Activated CD4-positive, alpha-beta T cell treated with anti-CD3 and anti-CD28 coated beads, Interleukin-2, amount 50 U/mL, for 16 hours (primary cell): ENCODE data around the gene FAM107A.
"Not testable (repeated sequence)": the region's sequence is repeated elsewhere in the genome, so short reads cannot be mapped to it uniquely, and the experiment has no call there.

ENCODE experiments used
- DNase-seq: peaks from one replicate; pipeline ENCODE4 v3.0.0-alpha.2; 2020

FAM107A gene

DNA sequence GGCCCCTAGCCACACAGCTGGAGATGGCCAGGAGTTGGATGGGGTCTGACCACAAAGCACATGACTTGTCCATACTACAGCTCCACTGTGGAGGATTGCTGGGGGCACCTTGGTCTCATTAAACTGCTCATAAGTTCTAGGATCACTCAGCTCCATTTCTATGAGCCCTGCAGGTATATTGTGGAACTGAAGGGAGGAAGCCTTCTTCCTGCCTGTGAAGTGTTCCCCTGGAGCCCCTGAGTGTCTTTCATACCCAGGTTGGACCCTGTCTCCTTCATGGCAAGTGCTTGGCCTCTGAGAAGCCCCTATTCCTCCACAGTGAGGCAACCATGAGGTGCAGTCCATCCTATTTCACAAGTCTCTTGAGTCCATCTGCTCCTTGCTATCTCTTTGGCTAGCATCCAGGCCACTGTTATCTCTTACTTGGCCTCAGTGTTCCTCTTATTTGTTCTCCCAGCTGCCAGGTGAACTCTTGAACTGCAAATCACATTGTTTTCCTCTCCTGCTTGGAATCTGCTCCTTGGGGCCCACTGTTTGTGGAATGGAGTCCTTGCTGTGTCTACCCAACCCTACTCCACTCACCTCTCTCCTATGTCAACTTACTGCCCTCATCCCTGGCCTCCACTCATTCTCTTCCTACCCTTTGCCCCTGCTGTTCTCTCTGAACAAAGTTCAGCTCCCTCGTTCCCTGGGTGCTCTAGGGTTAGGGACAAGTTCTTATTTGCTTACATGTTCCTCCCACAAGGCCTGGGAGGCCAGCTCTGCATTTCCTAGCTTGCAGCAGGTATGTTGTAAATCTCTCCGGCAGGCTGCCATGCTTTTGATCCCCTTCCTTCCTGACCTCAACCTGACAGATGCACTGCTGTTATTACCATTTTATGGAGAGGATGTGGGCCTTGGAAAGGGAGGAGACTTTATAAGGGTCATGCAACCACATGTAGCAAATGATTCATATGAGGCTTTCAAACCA is 41.4 kb downstream of the FAM107A start:
- DNase-seq = no peak

DNA sequence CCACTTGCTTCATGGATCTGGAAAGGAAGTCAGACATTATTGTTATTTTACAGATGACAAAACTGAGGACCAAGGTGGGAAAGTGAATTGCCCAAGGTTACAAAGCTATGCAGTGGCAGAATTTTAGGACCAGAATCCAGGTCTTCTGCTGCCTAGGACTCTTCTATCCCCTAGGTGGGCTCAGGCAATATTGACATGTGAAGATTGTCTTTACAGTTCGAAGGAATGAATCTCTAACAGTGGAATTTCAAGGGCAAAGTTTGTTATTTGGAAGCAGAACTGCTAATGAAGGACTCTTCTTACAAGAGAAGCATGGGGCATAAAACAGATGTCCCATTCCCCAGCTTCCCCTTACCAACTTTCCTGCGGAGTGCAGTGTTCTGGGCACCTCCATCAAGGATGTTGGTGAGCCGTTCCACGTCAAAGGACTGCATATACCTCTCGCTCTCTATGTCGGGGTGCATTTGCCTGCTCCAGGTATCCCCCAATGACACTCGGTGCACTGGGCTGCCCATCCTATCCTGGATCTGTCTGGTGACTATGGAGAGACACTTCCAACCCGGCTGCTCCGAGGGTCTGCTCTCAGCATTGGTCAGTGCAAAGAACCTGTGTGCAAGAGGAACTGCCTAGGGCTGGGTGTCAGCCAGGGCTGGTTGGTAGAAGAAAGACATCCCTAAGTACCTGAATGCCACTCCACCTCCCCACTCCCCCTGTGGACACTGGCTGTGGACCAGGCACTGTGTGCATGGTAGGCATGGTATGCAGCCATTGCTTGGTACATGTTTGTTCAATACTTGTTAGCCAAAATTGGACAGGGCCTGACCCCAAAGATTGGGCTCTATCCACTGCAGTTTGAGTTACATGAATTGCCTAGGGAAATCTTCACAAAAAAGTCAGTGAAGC is 42.3 kb downstream of the FAM107A start:
- DNase-seq = no peak

DNA sequence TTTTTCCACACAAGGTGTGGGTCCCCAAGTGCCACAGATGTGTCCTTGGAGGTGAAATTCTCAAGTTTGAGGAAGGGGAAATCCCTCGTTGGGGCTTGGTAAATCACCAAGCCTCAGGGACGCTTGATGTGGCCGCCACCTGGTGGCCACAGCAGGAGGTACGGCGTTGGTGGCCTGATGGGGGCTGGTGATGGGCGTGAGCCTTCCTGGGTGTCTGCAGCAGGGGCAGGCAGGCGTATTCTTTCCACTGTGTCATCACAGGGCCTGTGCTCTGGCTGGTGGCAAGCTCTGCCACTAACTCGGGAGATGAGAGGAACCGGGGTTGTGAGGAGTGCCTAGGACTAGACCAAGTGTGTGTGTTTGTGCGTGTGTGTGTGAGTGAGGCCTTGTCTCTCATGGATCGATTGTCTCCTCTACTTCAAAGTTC is 44.4 kb downstream of the FAM107A start:
- peak; percentile 87 for DNase-seq

DNA sequence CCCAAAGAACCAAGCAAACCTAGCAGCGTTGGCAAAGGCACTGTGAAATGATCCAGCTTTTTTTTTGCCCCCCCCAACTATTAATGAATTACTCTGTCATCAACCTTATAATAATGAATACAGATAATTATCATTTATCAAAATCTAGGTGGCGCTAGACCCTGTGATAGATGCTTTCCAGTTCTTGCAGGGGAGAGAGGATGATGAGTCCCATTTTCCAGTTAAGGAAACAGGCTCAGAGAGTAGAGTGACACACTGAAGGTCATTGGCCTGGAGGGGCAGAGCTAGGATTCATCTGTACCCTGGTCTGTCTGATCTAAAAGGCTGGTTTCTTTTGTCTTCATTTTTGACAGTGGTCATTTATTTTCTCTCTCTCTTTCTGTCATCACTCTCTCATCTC is 45.2 kb downstream of the FAM107A start:
- no peak for DNase-seq

DNA sequence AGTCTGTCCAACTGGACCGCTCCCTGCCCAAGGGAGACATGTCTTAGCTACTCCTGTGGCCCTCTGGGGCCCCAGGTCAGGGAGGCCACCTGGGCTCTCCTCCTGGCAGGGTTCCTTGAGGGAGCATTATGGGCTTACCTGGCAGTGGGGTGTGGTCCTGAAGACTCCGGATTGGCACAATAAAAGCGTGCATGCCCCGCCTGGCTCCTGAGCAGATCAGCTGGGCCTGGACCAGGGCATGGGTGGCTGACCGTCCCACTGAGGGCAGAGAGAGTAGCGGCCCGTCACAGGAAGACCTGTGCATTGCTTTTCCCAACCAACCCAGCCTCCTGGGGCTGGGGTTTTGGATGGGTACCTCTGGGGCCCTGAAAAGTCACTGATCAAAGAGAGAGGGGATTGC is 45.6 kb downstream of the FAM107A start:
- no peak for DNase-seq

DNA sequence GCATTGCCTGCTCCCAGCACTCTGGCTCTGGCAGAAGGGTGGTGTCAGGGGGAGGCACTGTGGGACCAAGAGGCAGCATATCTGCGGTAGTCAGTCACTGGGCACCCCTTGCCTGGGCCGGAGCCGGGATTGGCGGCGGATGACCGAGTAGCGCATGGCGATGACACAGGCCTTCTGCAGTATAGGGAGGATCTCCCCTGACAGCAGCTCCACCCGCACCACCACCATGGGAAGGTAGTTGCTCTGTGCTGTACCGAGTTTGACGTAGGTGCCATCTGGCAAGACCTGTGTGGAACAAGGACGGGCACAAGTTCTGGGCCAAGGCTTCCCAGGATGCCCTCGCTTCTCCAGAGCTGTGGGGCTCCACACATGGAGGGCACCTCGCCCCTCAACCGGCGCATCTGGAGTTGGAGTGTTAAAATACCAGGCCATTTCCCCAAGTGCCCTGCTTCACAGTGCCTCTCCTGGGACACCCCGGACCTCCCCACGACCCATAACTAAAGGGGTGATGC is 46.8 kb downstream of the FAM107A start:
- DNase-seq = no peak

DNA sequence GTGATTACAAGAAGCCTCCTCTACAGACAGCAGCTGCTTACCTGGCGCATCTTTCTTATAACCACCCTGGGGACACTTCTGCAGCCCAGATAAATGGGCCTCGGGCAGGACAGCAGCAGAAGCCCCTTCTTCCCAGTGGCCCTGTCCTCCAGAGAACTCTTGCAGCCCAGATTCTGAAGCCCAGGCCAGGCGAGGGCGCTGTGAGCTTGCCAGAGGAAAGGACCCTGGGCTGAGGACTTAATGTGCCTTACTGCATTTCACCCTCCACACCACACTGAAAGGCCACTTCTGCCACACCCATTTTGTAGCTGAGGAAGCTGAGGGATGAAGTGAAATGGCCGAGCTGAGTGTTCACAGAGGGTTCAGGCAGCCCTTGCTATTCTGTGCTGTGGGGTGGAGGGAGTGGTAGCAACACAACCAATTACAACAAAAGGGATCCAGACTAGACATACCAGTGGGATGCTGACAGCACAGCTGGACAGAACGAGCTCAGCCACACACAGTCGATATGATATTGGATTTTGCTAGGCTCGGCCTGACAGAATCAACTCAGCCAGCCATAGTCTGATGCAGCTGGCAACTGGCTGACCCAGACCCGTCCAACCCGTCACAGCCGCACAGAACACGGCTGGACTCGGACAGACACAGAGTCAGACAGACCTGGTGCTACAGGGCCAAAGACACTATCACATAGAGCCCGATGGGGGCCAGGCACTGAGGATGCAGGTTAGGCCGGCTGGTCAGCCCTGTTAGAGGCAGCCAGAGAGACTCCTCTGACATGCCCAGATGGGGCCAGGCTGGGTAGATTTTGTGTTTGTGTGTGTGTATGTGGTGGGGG is 47.5 kb downstream of the FAM107A start:
- no peak for DNase-seq

DNA sequence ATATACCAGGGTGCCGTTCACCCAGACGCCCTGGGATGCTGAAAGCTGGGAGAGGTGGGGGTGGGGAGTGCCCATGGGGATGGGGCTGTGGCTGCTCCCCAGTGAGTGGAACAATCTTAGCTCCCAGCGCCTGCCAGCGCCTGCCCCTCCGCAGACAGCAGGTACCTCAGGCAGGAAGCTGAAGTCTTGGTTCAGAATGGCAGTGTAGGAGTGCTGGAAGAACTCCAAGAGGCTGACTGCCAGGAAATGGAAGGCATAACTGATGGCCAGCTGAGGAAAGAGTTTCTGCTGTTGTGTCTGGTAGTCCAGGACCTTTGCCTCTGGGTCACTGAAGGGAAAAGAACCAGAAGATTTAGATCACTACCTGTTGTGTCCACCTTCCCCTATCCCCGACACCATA is 48.6 kb downstream of the FAM107A start:
- no peak for DNase-seq

DNA sequence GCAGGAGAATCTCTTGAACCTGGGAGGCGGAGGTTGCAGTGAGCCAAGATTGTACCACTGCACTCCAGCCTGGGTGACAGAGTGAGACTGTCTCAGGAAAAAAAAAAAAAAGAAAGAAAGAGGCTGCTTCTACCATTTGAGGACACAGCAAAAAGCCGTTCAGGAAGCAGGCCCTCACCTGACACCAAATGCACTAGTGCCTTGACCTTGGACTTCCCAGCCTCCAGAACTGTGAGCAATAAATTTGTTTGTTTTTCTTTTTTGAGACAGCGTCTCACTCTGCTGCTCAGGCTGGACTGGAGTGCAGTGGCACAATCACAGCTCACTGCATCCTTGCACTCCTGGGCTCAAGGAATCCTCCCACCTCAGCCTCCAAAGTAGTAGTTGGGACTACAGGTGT is 49.8 kb downstream of the FAM107A start:
- not testable (repeated sequence) for DNase-seq

DNA sequence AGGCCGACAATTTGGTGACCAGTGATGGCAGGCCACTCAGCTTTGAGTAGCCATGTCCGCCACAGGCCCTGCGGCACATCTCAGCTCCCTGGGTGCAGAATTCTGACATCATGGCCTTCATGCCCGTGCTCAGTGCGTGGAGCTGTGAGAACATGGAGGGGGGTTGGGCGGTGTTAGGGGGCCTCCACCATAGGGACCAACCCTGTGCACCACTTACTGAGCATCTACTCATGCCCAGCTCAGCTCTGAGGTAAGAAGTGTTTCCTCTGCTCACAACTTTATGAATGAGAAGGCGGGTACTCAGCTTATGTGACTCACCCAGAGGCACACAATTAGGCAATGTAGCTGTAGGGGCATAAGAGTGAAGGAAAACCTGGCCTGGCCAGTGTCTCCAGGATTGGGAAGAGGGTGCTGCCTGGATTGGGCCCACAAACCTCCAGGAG is 50.7 kb downstream of the FAM107A start:
- DNase-seq = peak; percentile 29

DNA sequence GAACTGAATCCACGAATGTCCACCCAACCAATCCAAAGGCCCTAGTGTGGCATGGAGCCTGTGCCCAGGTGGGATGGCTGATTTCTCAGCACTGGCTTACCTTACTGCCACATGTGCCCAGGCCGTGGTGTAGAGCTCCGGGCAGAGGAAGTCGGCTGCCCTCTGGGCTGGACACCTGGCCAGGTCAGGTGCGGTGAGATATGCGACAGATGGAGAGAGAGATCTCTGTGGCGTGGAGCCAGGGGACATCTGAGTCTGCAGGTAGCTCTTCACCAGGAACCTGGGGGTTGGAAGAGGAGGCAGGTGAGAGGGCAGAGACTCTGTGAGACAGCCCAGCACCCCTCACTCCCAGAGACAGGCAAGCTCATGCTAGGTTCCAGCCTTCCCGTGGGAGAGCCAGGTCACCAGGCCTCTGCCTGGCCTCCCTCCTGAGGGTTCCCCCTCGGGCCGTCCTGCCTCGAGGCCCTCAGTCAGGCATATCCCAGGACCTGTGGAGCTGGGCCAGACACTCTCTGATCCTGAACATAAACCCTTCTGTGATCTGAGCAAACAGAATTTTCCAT is 52.8 kb downstream of the FAM107A start:
- DNase-seq = no peak

DNA sequence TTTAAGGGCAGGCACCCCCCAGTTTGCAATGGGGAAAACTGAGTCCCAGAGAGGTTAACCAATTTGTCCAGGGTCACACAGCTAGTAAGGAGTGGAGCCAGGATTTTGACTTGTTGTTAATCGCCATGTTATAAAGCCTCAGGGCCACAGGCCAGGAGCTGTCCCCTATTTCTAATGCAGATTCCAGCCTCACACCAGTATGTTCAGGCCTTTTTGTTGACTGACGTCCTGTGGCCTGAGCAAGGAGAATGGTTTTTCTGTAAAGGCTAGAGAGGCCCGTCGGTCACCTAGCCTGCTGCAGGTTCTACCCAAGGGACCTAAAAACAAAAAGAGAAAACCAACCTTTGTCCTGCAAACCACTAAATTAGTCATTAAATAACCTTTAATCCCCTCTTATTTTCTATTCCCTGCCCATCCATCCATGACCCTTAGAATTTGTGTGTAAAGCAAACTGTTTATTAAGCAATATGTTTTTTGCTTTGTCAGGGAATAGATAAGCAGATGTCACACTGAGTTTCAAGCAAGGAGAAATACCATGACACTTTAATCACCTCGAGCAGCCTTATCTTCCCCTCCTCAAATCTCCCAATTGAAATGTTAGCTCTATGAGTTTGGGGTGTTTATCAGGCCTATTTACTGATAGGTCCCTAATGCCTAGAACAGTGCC is 54.3 kb downstream of the FAM107A start:
- no peak for DNase-seq

DNA sequence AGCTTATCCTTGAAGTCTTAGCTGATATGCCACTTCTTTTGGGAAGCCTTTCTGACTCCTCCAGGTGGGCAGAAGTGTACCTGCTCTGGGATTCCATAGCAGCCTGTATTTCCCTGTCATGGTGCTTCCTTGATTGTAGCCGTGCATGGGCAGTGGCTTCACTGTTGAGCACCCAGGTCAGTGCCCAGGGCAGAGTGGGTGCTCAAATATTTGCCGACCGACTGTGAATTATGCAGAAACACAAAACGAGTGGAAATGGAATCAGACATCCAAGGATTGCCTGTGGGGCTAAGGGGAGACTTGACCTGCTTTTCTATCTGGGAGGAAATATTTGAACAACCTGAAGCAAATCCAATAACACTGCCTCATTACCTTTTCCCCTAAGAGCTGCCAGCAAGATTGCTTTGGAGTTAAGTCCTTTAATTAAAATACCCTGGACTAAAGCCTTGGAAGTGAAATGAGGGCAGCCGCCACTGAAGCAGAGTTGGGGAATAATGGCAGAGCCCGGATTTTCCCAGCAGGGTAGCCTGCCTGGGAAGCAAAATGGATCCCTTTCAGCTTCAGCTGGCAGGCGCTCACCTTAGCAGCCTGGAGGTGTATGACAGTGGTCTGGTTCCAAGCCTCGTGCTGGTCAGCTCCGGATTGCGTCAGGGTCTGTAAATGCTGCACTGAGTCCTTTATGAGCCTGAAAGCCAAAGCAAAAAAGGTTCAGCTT is 55.1 kb downstream of the FAM107A start:
- DNase-seq = no peak

DNA sequence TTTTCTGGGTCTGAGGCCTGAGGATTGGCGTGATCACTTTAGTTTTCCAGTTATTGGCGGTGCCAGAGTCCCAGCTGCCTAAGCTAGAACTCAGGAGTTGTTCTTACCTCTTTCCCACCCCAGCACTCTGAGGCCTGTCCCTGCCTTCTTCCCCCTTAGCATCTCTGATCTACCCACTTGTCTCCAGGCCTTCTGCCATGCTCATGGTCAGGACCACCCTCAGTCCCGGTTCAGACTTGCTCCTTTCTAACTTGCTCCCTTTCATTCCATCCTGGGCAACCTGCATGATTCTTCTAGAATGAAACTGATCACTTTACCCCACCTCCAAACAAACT is 55.9 kb downstream of the FAM107A start:
- no peak for DNase-seq

DNA sequence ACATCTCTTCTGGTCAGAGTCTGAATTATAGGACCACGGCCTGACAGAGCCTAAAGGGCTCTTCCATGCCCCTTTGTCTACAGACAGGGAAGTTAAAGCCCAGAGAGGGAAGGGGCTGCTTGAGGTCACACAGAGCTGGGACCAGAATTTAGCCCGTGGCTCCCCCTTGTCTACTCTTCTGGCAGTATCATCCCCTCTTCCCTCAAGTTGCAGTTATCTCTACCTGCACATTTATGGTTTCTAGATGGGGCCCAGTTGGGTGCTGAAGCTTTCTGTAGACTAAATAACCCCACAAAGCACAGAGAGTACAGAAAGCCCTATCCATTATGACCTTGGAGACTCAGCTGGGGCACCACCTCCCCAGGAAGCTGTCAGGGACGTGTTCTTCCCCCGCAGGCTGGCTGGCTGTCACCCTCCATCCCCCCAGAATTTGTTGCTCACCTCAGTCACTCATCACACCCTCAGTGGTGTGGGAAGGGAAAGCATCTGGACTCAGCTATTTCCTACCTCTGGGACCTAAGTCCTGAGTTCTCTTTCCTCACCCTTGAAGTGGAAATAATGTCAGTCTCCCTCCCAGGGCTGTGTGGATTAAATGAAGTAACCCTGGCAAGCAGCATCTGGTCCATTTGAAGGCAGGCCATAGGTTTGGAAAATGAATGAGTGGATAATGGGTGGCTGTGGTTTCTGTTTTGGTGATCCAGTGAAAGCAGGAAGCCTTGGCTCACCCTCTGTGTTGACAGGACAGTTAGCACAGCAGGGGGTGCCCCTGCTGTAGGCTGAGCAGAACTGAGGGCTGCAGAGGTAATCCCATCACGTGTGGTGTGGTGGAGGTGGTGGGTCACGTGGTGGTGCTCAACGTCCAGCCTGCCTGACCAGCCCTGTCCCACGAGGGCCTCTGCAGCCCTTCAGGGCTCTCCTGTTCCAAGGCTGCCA is 56.5 kb downstream of the FAM107A start:
- DNase-seq = no peak

DNA sequence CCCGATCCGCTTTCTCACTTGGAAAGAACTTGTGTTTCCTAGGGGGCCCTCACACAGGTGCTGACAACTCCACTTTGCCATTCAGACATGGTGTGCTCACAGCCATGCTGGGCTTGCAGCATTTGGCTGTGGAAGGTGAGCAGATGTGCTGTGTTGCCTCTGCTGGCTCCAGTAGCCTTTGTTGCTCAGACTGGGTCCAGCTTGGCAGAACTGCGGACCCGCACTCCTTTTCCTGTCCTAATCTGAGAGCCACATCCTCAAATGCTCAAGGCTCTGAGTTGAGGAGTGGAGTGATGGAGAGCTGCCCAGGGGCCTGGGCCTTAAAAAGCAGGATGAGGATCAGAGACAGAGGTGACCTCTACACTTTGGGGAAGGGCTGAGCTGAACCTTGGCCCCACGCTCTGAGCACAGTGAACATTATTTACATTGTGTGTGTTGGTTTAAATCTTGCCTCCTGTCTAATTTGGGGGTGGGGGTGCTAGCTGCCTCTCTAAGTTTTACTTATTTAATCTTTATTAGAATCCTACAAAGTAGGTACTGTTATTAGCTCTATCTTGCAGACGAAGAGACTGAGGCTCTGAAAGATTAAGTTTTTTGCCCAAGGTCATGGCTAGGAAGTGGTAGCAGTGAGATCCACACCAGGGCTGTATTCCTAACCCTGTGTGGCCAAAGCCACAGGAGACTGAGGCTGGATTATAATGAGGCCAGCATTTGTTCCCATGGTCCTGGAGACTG is 57.4 kb downstream of the FAM107A start:
- no peak for DNase-seq

DNA sequence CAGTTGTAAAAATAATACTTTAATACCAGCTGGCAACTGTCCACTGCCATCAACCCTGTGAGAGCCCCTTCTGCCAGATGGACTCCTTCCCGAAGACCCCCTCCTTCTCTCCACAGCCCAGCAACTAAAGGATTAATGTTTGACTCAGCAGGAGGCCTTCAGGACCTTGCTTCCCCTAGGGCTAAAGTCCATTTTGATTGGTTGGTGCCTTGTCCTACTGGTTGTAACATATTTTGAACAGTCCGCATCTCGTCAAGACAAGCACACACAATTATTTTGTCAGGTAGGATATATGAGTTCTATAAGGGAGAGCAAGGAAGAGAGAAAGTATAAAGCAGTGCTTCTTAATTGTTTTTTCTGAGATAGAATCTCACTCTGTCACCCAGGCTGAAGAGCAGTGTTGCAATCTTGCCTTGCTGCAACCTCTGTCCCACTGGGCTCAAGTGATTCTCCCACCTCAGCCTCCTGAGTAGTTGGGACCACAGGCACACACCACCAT is 58.9 kb downstream of the FAM107A start:
- no peak for DNase-seq

DNA sequence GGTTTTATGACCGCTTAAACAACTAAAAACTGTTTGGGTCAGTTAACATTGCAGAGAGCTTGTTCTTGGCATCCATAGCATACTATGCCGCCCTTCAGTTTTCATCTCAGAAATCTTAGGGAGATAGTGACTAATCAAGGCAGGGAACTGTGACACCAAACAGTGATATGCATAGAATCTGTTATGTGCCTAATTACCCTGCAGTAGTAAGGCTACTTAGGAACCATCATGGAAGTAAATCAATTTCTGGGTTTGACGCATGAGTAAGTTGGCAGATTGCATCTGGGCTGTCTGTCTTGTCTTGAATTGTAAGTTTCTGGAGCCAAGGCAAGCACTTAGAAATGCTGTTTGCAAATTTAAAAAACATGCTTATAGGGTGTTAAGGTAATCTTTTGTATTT is 62.8 kb downstream of the FAM107A start:
- DNase-seq = no peak
